GM18868 (cell line): ENCODE measurements around the gene RRH.

Experiments
- ATAC-seq: cut with Tn5 transposase; IDR thresholded peaks from one replicate; pipeline ENCODE4 v1.9.1; 2021; ENCODE audit warnings: mild to moderate bottlenecking, moderate library complexity; ENCODE audit not compliant: unreplicated experiment

Gene RRH

DNA sequence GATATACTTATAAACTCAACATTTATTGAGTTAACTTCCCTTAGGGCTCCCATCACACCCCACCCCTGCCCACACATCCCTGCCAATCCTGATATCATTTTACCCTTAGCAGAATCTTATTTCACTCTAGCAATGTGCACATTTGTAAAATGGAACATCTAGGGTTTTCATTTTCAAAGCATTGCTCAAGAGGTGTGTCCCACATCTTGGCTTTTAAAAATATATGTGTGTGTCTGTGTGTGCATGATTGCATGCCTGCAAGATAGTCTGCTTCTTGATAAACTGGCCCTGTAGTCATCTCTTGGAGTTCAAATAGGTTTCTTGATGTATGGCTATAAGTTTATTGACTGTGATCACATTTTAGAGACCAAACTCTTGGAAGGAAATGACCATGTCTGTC, 58.5 kb downstream of the RRH start:
- ATAC-seq: no peak

DNA sequence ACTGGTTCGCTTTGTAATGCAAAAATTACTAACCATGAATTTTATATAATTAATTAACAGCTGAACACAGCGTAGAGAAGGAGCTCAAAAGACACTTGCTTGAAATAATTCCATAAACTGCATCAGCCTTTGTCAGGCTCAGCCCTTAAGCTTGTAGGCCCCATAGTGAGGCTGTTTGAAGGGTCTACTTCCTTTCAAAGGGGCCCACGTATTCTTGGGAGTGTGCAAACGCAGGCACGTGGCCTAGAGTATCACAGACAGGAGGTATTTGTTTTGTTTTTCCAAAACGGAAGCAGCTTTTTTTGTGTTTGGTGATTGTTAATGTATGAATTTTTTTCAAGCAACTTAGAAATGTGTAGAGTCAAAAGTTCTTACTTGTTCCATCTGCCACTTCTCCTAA, 59.3 kb downstream of the RRH start:
- no peak for ATAC-seq

DNA sequence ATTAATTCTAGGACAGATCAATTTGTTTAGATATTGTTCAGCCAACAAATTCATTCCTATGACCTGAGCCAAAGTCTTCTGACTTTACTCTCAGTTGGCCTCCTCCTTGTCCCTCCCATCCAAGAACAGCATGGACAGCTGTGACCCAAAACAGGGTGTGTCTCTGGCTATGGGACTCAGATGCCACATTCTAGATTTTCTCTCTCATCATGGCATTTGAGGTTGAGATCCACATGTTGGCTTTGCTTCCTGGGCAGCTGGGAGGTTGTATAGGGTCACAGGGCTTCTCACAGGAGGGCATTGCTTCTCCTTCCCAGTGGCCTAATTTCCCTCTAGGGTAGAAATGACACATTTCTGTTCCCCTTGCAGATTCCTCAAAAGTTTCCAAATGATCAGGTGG, 62.3 kb downstream of the RRH start:
- ATAC-seq: no peak
